Progenitor cell of endocrine pancreas (in vitro differentiated cells): ENCODE measurements around the gene C3orf20. TPM values are rescaled to one million over a fixed set of nuclear protein-coding genes. Genes with fewer than 3 reads are reported as not detected.

Experiments
- DNase-seq: peaks from one replicate; pipeline ENCODE4 v3.0.0; 2021; ENCODE audit warnings: low spot score; ENCODE audit not compliant: unreplicated experiment
- H3K27ac Mint-ChIP-seq: 2 replicates; pipeline ENCODE4 v1.8.0; 2021; ENCODE audit warnings: mild to moderate bottlenecking, moderate library complexity, mixed read lengths
- H3K27me3 Mint-ChIP-seq: 2 replicates; pipeline ENCODE4 v1.8.0; 2021; ENCODE audit warnings: mixed read lengths
- H3K36me3 Mint-ChIP-seq: 2 replicates; pipeline ENCODE4 v1.8.0; 2022; ENCODE audit warnings: mixed read lengths; ENCODE audit not compliant: insufficient read depth
- H3K4me1 Mint-ChIP-seq: 2 replicates; pipeline ENCODE4 v1.8.0; 2021; ENCODE audit warnings: low read depth, mixed read lengths
- H3K4me3 Mint-ChIP-seq: 2 replicates; pipeline ENCODE4 v1.8.0; 2021; ENCODE audit warnings: low read depth, mild to moderate bottlenecking, moderate library complexity, mixed read lengths
- H3K9me3 Mint-ChIP-seq: 2 replicates; pipeline ENCODE4 v1.8.0; 2021; ENCODE audit warnings: low read depth, mixed read lengths
- CTCF ChIP-seq: fragments of 200-600 bp; sonication (generic); IDR thresholded peaks from one replicate; pipeline ENCODE4 v1.5.0; 2021; ENCODE audit warnings: antibody characterized with exemption, mild to moderate bottlenecking; ENCODE audit not compliant: unreplicated experiment
- total RNA-seq: library from RNA; stranded (reverse); gene quantifications from 2 replicates; pipeline ENCODE4 v1.2.1, GENCODE V29; 2021

The C3orf20 gene
- total RNA-seq, 1 donor from 2014 or later: 0.19 TPM

GRCh38 chr3:14721126-14721864 is 46.4 kb downstream of the C3orf20 start:
- H3K36me3 Mint-ChIP-seq: no peaks in the 10 kb centered on the region
- H3K27ac Mint-ChIP-seq: no peak overlapping the region
- no peak for DNase-seq
- peaks cover 15% of the 10 kb centered on the region for H3K27me3 Mint-ChIP-seq
- H3K4me3 Mint-ChIP-seq: no peak overlapping the region
- no peaks in the 10 kb centered on the region for H3K9me3 Mint-ChIP-seq
- H3K4me1 Mint-ChIP-seq: no peaks in the 10 kb centered on the region
- no peak for TF ChIP-seq CTCF

- no peak for DNase-seq
- Mint-ChIP-seq H3K27me3 (peaks cover 3% of the 10 kb centered on the region), H3K9me3 (no peaks in the 10 kb centered on the region), H3K36me3 (no peaks in the 10 kb centered on the region), H3K4me1 (no peaks in the 10 kb centered on the region), H3K4me3 (no peak overlapping the region), H3K27ac (no peak overlapping the region)
- TF ChIP-seq CTCF: no peak
Observed at GRCh38 chr3:14725013-14725412, 50.1 kb downstream of the C3orf20 start.

GRCh38 chr3:14725564-14726440 is 50.9 kb downstream of the C3orf20 start:
- Mint-ChIP-seq H3K27ac (no peak overlapping the region), H3K9me3 (no peaks in the 10 kb centered on the region), H3K36me3 (no peaks in the 10 kb centered on the region), H3K4me3 (no peak overlapping the region), H3K4me1 (no peaks in the 10 kb centered on the region), H3K27me3 (no peaks in the 10 kb centered on the region)
- no peak for TF ChIP-seq CTCF
- no peak for DNase-seq

GRCh38 chr3:14726441-14726780 is 51.5 kb downstream of the C3orf20 start:
- H3K9me3 Mint-ChIP-seq: no peaks in the 10 kb centered on the region
- no peaks in the 10 kb centered on the region for H3K27me3 Mint-ChIP-seq

GRCh38 chr3:14728113-14728512 is 53.2 kb downstream of the C3orf20 start:
- TF ChIP-seq CTCF: no peak
- no peak for DNase-seq
- Mint-ChIP-seq H3K4me3 (no peak overlapping the region), H3K9me3 (no peaks in the 10 kb centered on the region), H3K4me1 (no peaks in the 10 kb centered on the region), H3K27ac (no peak overlapping the region), H3K36me3 (no peaks in the 10 kb centered on the region), H3K27me3 (no peaks in the 10 kb centered on the region)

More at GRCh38 chr3:14726441-14726780, 51.5 kb downstream of the C3orf20 start:
- Mint-ChIP-seq H3K4me3 (no peak overlapping the region), H3K36me3 (no peaks in the 10 kb centered on the region), H3K27ac (no peak overlapping the region), H3K4me1 (no peaks in the 10 kb centered on the region)
- TF ChIP-seq CTCF: no peak
- no peak for DNase-seq
